Keratinocyte (primary cell): Measurements from ENCODE around the gene CCDC70. TPM values are rescaled to one million over a fixed set of nuclear protein-coding genes. Genes with fewer than 3 reads are reported as not detected.

Source experiments
- DNase-seq: peaks from one replicate; pipeline ENCODE4 v3.0.0-alpha.2; 2011; ENCODE audit warnings: low read depth, missing footprints, low spot score
- FAIRE-seq: peaks from 2 replicates; lab custom pipeline; 2011; peaks lifted over from hg19 to GRCh38; lab: Jason Lieb, UNC
- H2AFZ ChIP-seq: 2 replicates; pipeline ENCODE4 v1.6.0; 2012; ENCODE audit warnings: low read length, control low read depth, inconsistent platforms; ENCODE audit not compliant: control insufficient read depth
- H3K27ac ChIP-seq: 2 replicates; pipeline ENCODE4 v1.5.1; 2011; ENCODE audit warnings: low read length; ENCODE audit not compliant: control insufficient read depth, insufficient read depth
- H3K27me3 ChIP-seq: 3 replicates; pipeline ENCODE4 v1.6.0; 2011; ENCODE audit warnings: low read length; ENCODE audit not compliant: control insufficient read depth, insufficient read depth; ENCODE audit errors: extremely low read depth
- H3K36me3 ChIP-seq, 2 experiments: 2 replicates in 1 of 2; 3 replicates in 1 of 2; pipeline ENCODE4 v1.5.1; 2011; ENCODE audit warnings: low read length in 2 of 2, mild to moderate bottlenecking in 1 of 2; ENCODE audit not compliant: control insufficient read depth in 2 of 2, insufficient read depth in 2 of 2; ENCODE audit errors: extremely low read depth in 1 of 2
- H3K4me1 ChIP-seq: 3 replicates; pipeline ENCODE4 v1.5.1; 2011; ENCODE audit warnings: low read length; ENCODE audit not compliant: control insufficient read depth, insufficient read depth; ENCODE audit errors: extremely low read depth
- H3K4me2 ChIP-seq: 3 replicates; pipeline ENCODE4 v1.6.0; 2011; ENCODE audit warnings: low read depth, low read length; ENCODE audit not compliant: control insufficient read depth, insufficient read depth; ENCODE audit errors: extremely low read depth
- H3K4me3 ChIP-seq, 3 experiments: fragments of 200-600 bp in 1 of 3; sonication (generic) in 1 of 3; 2 replicates in 2 of 3; 3 replicates in 1 of 3; pipeline ENCODE4 v1.5.1; 2011 to 2016; ENCODE audit warnings: low read length in 3 of 3, mild to moderate bottlenecking in 3 of 3, control low read depth in 2 of 3, inconsistent platforms in 1 of 3, low read depth in 1 of 3, mixed read lengths in 1 of 3, mixed run types in 1 of 3, moderate library complexity in 1 of 3; ENCODE audit not compliant: control insufficient read depth in 2 of 3, insufficient read depth in 2 of 3; ENCODE audit errors: extremely low read depth in 1 of 3
- H3K79me2 ChIP-seq: 2 replicates; pipeline ENCODE4 v1.6.0; 2012; ENCODE audit warnings: low read length; ENCODE audit not compliant: control insufficient read depth, insufficient read depth
- H3K9ac ChIP-seq: 3 replicates; pipeline ENCODE4 v1.6.0; 2011; ENCODE audit warnings: low read length; ENCODE audit not compliant: control insufficient read depth, insufficient read depth; ENCODE audit errors: extremely low read depth
- H3K9me1 ChIP-seq: 3 replicates; pipeline ENCODE4 v1.6.0; 2011; ENCODE audit warnings: low read length; ENCODE audit not compliant: control insufficient read depth, insufficient read depth; ENCODE audit errors: extremely low read depth
- H3K9me3 ChIP-seq: 2 replicates; pipeline ENCODE4 v1.5.1; 2012; ENCODE audit warnings: low read depth, low read length; ENCODE audit not compliant: control insufficient read depth
- H4K20me1 ChIP-seq: 3 replicates; pipeline ENCODE4 v1.6.0; 2011; ENCODE audit warnings: low read length; ENCODE audit not compliant: control insufficient read depth, insufficient read depth; ENCODE audit errors: extremely low read depth
- EZH2 ChIP-seq: IDR thresholded peaks from one replicate; pipeline ENCODE4 v1.6.1; 2012; ENCODE audit warnings: inconsistent platforms, mild to moderate bottlenecking, low read length, moderate library complexity
- dilution Hi-C: fragments of 300-500 bp; cut with MboI; formaldehyde crosslinking; loops from one replicate; pipeline ENCODE4 v1.7.0; 2020; ENCODE audit warnings: low sequenced_read_pairs; ENCODE audit not compliant: extremely low pct_ligation_motif_present
- polyA plus RNA-seq, 5 experiments: library from polyadenylated mRNA; depleted of rRNA in 3 of 5; stranded (reverse) in 3 of 5; stranded (forward) in 1 of 5; unstranded in 1 of 5; fragments of >200 nt; gene quantifications; 1 replicate in 1 of 5; 2 replicates in 3 of 5; 3 replicates in 1 of 5; pipeline versions ENCODE4 v1.2.1 to v1.2.3, GENCODE V29; 2011 to 2012; ENCODE audit warnings: missing spikeins in 2 of 5, low read depth in 1 of 5, low replicate concordance in 1 of 5
- TF ChIP-seq, protein P1 (sequence below), 3 experiments: IDR thresholded peaks in 1 of 3; conservative IDR thresholded peaks in 1 of 3; optimal IDR thresholded peaks in 1 of 3; 2 replicates in 2 of 3; 3 replicates in 1 of 3; pipeline versions ENCODE3 to v1.5.1; 2011; ENCODE audit warnings: low read length in 3 of 3, mild to moderate bottlenecking in 3 of 3, moderate library complexity in 2 of 3, control low read depth in 1 of 3, inconsistent platforms in 1 of 3; ENCODE audit not compliant: insufficient read depth in 2 of 3; ENCODE audit errors: extremely low read depth in 1 of 3

CCDC70 gene
- polyA plus RNA-seq, 1 donor (not counting 4 experiments of a cell fraction or from before 2014, with no cell fraction given): not detected

DNA sequence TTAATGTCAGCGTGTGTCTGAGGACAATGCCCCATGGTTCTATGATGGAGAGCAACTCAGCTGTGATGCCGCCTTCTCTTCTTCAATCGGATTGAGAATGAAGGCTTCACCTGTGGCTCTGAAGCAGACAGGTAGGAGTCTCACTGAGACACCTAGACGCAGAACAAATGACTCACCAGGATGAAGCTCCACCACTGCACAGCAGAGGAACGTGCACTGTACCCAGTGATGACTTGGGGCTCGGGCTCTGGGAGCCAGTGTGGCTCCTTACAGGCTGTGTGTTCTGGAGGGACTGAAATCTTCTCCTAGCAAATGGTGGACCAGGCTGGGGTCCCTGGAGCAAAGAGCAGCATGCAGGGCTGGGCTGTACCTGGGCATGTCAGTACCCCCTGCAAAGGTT is 44.0 kb downstream of the CCDC70 start:
- Histone ChIP-seq H3K9me1 (no peaks in the 10 kb centered on the region), H3K79me2 (no peaks in the 10 kb centered on the region), H3K36me3 (no peaks in the 10 kb centered on the region), H4K20me1 (no peaks in the 10 kb centered on the region), H3K9me3 (no peaks in the 10 kb centered on the region), H3K27ac (no peak overlapping the region), H3K4me2 (no peak overlapping the region), H3K4me1 (no peaks in the 10 kb centered on the region), H3K9ac (no peak overlapping the region), H2AFZ (no peak overlapping the region), H3K4me3 (no peak overlapping the region), H3K27me3 (no peaks in the 10 kb centered on the region)
- no peak for TF ChIP-seq EZH2
- TF ChIP-seq, protein P1, sequence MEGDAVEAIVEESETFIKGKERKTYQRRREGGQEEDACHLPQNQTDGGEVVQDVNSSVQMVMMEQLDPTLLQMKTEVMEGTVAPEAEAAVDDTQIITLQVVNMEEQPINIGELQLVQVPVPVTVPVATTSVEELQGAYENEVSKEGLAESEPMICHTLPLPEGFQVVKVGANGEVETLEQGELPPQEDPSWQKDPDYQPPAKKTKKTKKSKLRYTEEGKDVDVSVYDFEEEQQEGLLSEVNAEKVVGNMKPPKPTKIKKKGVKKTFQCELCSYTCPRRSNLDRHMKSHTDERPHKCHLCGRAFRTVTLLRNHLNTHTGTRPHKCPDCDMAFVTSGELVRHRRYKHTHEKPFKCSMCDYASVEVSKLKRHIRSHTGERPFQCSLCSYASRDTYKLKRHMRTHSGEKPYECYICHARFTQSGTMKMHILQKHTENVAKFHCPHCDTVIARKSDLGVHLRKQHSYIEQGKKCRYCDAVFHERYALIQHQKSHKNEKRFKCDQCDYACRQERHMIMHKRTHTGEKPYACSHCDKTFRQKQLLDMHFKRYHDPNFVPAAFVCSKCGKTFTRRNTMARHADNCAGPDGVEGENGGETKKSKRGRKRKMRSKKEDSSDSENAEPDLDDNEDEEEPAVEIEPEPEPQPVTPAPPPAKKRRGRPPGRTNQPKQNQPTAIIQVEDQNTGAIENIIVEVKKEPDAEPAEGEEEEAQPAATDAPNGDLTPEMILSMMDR (optimal IDR thresholded peaks at IDR 0.05 in 1 of 3, IDR thresholded peaks at IDR 0.05 in 1 of 3, conservative IDR thresholded peaks at IDR 0.05 in 1 of 3; ENCODE audit: extremely low read depth in 1 of 3, insufficient read depth in 2 of 3, low read length in 3 of 3): no peak
- DNase-seq: no peak
- FAIRE-seq: no peak
- dilution Hi-C loops: no loop called here

DNA sequence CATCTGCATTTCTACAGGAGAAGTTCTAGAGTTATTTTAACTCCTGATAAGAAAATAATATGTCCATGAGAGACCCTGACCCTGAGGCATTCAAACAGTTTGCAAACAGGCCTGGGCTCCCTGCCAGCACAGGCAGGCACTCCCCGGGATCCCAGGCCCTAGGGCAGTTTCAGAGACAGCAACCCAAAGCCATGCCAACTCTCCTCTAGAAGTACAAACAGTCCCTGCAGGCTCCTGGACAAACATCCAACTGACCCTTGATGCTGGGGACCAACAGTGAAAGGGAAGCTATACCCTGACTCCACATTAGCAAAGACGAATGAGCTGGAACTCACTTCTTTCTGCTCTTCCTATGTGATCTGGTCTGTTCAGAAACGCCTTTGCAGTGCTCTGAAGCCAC is 44.8 kb downstream of the CCDC70 start:
- dilution Hi-C loops: no loop called here
- Histone ChIP-seq H3K27ac (no peak overlapping the region), H3K4me2 (no peak overlapping the region), H3K9ac (no peak overlapping the region), H3K9me1 (no peaks in the 10 kb centered on the region), H3K79me2 (no peaks in the 10 kb centered on the region), H3K9me3 (no peaks in the 10 kb centered on the region), H4K20me1 (no peaks in the 10 kb centered on the region), H3K4me3 (no peak overlapping the region), H3K4me1 (no peaks in the 10 kb centered on the region), H3K27me3 (no peaks in the 10 kb centered on the region), H2AFZ (no peak overlapping the region), H3K36me3 (no peaks in the 10 kb centered on the region)
- DNase-seq (no peak), FAIRE-seq (no peak)
- no peak for TF ChIP-seq EZH2
- TF ChIP-seq, protein P1 (optimal IDR thresholded peaks at IDR 0.05 in 1 of 3, IDR thresholded peaks at IDR 0.05 in 1 of 3, conservative IDR thresholded peaks at IDR 0.05 in 1 of 3; ENCODE audit: extremely low read depth in 1 of 3, insufficient read depth in 2 of 3, low read length in 3 of 3): no peak
